Astrocyte of the cerebellum (primary cell): ENCODE data around the gene PURB.

Experiments
- DNase-seq: peaks from one replicate; pipeline ENCODE4 v3.0.0-alpha.2; 2011; ENCODE audit warnings: low read depth
- H3K4me3 ChIP-seq: 2 replicates; pipeline ENCODE4 v1.5.1; 2011; ENCODE audit warnings: mild to moderate bottlenecking, low read depth, low read length, moderate library complexity
- in situ Hi-C: cut with HindIII; loops from 2 replicates; pipeline ENCODE4 v1.10.0; 2017; ENCODE audit warnings: low sequenced_read_pairs
- TF ChIP-seq, protein P1 (sequence below): IDR thresholded peaks from 2 replicates; pipeline ENCODE4 v1.5.1; 2012; ENCODE audit warnings: low read length, low read depth, moderate library complexity, mild to moderate bottlenecking; ENCODE audit errors: missing control alignments

Gene PURB

GRCh38 chr7:44906965-44907364 lies 21.6 kb upstream of the PURB start:
- TF ChIP-seq, protein P1, sequence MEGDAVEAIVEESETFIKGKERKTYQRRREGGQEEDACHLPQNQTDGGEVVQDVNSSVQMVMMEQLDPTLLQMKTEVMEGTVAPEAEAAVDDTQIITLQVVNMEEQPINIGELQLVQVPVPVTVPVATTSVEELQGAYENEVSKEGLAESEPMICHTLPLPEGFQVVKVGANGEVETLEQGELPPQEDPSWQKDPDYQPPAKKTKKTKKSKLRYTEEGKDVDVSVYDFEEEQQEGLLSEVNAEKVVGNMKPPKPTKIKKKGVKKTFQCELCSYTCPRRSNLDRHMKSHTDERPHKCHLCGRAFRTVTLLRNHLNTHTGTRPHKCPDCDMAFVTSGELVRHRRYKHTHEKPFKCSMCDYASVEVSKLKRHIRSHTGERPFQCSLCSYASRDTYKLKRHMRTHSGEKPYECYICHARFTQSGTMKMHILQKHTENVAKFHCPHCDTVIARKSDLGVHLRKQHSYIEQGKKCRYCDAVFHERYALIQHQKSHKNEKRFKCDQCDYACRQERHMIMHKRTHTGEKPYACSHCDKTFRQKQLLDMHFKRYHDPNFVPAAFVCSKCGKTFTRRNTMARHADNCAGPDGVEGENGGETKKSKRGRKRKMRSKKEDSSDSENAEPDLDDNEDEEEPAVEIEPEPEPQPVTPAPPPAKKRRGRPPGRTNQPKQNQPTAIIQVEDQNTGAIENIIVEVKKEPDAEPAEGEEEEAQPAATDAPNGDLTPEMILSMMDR, result no peak
- no peak for DNase-seq
- in situ Hi-C loops, result no loop called here
- H3K4me3 ChIP-seq, result no peak overlapping the region

DNA sequence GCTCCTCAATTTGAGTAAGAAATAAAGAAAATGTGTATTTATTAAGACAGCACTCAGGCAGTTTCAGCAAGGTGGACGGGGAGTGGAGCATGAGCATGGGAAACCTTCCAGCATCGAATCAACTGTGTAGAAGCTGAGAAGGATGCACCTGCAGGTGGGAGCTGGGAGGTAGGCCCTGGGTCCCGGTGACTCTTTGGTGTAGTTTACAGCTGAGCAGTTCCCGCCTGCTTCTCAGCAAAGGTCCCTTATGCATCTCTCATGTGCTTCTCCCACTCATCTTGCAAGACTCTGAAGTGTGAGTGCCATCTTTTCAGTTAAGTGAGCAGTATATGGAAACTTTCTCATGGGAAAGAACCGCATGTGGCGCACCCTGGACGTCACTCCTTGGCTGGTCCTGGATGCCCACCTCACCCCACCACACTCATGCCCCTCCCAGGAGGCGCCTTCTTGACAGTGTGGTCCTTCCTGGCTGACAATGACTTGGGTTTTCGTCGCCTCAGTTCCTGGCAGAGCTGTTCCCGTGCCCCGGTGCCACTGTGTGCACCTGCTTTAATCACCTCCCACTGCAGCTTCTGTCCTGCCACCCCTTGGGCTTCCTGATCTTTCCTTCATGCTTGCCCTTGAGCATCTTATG lies 19.8 kb upstream of the PURB start:
- TF ChIP-seq, protein P1, result no peak
- in situ Hi-C loops, result no loop called here
- no peak for DNase-seq
- H3K4me3 ChIP-seq, result no peak overlapping the region

DNA sequence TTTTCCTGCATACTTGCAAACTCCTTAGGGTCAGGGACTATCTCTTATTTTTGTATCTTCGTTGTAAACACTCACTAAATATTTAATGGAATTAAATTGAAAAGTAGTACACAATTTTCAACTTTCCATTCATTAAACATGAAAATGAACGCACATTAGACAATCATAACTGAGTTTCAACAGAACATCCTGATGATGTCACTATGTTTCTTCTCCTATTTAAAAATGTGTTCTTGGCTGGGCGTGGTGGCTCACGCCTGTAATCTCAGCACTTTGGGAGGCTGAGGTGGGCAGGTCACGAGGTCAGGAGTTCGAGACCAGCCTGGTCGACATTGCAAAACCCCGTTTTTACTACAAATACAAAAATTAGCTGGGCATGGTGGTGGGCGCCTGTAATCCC lies 14.1 kb upstream of the PURB start:
- TF ChIP-seq, protein P1, result no peak
- in situ Hi-C loops, result no loop called here
- no peak for DNase-seq
- H3K4me3 ChIP-seq, result no peak overlapping the region

DNA sequence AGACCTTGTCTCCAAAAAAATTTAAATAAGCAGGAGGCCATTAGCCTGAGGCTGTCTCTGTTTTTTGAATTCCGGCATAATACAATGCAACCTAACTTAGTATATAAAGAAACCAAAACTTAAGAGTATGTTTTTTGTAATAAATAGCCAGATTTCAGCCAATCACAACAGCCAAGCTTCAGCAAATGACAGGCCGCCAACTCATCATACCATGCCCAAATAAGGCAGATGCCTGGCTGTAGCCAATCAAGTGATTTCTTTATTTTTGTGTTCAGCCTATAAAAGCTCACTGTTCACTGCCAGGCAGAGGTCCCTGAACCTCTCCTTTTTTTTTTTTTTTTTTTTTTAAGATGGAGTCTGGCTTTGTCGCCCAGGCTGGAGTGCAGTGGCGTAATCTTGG lies 12.7 kb upstream of the PURB start:
- in situ Hi-C loops, result no loop called here

DNA sequence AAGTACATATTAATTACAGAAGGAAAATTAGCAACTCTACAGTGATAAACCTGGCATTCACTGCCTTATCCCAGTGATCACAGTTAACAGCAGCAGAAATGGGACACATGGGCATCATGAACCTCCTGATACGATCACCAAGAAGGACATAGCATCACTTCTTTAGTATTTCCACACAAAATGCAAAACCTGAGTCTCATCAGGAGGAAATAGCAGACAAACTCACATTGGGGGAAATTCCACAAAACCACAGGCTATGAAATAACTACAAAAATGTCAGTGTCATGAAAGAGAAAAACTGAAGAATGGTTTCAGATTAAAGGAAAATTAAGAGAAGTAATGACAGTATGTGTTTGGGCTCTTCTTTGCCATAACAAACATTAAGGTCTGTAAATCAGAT lies 12.0 kb upstream of the PURB start:
- in situ Hi-C loops, result no loop called here
- H3K4me3 ChIP-seq, result no peak overlapping the region
- DNase-seq, result no peak

More for the DNA sequence above, 12.7 kb upstream of the PURB start:
- DNase-seq, result no peak
- H3K4me3 ChIP-seq, result no peak overlapping the region
- TF ChIP-seq, protein P1, result no peak

DNA sequence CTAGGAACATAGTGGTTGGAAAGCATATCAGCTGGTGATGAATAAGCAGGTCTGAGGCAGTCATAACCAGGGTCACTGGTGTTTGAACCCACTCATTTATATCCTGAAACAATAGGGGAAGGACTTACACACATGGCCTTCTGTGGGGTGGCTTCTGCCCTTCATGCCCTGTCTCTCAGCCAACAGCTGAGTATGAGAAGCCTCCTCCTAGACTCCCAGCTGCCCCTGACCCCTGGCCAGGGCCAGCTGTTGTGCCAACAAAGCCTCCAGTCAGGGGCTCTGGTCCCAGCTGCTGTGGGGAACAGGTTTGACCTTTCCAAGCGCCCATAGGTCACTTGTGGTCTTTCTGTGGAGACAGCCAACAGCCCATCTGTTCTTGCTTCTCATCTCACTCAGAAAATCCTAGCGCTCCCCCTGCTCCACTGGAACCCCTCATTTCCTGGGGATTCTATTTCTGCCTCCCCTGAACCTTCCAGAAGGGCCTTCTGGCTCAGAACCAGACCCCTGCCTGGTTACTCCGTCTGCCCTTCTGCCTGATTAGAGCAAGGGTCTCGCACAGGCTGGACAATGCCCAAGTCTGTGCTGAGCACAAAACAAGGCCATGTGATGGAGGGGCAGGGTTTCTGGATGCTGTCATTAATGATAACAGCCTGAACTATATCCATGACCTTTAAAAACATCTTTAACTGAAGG lies 9.7 kb upstream of the PURB start:
- no peak overlapping the region for H3K4me3 ChIP-seq
- DNase-seq, result no peak
- TF ChIP-seq, protein P1, result no peak
- in situ Hi-C loops, result no loop called here

More for the DNA sequence above, 12.0 kb upstream of the PURB start:
- TF ChIP-seq, protein P1, result no peak
